Measurements from ENCODE around the gene CSF1. TPM values are rescaled to one million over a fixed set of nuclear protein-coding genes. Genes with fewer than 3 reads are reported as not detected.
"Not testable (repeated sequence)": the region's sequence is repeated elsewhere in the genome, so short reads cannot be mapped to it uniquely, and the experiment has no call there.

CSF1 gene
- total RNA-seq, 1 donor from 2014 or later = 26.1 TPM

DNA sequence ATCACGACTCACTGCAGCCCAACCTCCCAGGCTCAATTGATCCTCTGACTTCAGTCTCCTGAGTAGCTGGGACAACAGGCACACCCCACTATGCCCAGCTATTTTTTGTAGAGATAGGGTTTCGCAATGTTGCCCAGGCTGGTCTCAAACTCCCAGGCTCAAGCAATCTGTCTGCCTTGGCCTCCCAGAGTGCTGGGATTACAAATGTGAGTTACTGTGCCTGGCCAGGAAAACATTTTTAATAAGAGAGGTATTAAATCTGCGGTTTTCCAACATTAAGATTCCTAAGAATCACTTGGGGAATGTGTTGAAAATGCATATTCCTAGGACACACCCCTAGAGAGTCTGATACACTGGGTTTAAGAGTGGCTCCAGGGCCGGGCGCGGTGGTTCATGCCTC is 8.7 kb downstream of the CSF1 start:
- no peak for DNase-seq (ENCODE audit: low spot score)

DNA sequence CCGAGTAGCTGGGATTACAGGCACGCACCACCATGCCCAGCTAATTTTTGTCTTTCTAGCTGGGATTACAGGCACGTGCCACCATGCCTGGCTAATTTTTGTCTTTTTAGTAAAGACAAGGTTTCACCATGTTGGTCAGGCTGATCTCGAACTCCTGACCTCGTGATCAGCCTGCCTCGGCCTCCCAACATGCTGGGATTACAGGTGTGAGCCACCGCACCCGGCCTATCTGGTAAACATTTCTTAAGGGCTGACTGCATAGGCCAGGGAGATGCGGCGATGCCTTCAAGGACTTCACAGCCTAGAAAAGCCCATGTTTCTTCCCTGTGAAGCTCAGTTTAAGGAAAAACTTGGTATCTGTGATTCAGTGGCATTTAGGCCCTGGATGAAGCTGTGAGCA is 9.7 kb downstream of the CSF1 start:
- DNase-seq (ENCODE audit: low spot score) = not testable (repeated sequence)

DNA sequence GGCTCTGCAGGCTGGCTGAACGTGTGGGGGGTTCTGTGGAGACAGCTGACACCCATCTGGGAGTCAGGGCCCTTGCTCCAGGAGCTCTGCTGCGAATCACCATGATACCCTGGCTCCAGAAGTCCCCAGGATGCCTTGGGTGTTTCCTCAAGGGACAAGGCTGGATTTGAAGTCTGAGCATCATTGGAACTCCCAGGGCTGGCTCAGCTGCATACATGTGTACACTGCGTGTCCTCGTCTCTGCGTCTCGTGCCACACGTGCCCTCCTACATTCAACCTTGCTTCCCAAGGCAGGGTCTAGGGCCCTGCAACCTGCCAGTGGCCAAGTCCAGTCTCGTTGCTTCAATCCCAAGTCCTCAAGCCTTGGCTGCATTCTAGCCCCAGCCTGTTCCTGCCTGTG is 11.7 kb downstream of the CSF1 start:
- no peak for DNase-seq (ENCODE audit: low spot score)

DNA sequence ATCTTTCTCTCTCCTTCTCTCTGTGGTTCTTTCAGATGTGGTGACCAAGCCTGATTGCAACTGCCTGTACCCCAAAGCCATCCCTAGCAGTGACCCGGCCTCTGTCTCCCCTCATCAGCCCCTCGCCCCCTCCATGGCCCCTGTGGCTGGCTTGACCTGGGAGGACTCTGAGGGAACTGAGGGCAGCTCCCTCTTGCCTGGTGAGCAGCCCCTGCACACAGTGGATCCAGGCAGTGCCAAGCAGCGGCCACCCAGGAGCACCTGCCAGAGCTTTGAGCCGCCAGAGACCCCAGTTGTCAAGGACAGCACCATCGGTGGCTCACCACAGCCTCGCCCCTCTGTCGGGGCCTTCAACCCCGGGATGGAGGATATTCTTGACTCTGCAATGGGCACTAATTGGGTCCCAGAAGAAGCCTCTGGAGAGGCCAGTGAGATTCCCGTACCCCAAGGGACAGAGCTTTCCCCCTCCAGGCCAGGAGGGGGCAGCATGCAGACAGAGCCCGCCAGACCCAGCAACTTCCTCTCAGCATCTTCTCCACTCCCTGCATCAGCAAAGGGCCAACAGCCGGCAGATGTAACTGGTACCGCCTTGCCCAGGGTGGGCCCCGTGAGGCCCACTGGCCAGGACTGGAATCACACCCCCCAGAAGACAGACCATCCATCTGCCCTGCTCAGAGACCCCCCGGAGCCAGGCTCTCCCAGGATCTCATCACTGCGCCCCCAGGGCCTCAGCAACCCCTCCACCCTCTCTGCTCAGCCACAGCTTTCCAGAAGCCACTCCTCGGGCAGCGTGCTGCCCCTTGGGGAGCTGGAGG is 12.7 kb downstream of the CSF1 start:
- DNase-seq (ENCODE audit: low spot score) = no peak

DNA sequence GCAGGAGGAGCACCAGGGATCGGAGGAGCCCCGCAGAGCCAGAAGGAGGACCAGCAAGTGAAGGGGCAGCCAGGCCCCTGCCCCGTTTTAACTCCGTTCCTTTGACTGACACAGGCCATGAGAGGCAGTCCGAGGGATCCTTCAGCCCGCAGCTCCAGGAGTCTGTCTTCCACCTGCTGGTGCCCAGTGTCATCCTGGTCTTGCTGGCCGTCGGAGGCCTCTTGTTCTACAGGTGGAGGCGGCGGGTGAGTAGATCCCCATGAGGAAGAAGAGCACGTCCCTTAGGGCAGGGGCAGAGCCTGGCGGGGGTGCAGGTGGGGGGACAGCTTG is 13.3 kb downstream of the CSF1 start:
- no peak for DNase-seq (ENCODE audit: low spot score)

DNA sequence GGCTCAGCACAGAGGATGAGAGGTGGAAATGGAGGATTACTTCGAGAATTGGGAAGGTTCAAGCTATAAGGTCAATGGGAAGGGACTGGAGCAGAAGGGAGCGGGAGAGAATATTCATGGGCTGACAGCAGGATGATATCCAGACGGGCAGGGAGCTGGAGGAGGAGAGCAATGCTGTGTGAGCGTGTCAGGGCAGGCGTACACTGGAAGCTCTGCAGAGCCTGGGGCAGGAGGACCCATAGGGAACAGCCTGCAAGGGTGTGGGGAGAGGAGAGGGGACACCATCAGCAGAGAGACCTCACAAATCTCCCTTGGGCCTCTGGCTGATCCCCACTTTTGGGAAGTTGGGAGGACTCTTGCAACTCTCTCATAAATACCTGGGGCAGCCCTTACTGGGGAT is 13.7 kb downstream of the CSF1 start:
- no peak for DNase-seq (ENCODE audit: low spot score)

DNA sequence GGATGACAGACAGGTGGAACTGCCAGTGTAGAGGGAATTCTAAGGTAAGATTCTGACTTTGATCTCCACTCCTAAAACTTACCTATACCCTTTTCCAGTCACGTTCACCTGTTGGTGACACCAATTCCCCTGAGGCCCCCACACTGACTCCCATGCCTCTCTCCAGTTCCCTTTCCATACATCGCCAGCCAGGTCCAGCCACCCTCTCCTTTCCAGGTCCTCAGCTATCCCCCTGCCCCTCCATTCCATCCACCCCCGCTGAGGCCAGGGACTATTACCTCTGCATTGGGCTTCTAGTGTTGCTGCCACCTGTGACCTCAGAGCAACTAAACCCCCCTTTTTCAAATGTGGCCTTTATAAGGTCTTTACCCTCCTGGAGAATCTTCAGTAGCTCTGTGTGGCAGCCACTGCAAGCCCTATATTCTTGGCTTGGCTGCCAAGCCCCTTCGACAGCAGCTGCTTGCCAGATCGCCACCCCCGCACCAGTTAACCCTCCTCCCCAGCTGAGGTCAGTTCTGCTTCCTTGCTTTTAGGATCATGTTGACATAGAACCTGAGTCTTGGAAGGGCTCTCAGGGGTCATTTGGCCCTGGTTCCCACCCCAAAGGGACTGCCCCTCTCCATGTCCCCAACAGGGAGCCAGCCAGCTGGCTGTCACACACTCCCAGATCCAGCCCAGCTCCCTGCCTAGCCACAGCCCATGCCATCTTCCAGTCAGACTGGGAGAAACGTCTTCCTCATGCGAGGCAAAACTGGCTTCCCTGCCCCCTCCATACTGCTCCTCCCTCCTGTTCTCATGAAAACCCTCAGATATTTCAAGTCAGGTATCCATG is 14.7 kb downstream of the CSF1 start:
- no peak for DNase-seq (ENCODE audit: low spot score)

DNA sequence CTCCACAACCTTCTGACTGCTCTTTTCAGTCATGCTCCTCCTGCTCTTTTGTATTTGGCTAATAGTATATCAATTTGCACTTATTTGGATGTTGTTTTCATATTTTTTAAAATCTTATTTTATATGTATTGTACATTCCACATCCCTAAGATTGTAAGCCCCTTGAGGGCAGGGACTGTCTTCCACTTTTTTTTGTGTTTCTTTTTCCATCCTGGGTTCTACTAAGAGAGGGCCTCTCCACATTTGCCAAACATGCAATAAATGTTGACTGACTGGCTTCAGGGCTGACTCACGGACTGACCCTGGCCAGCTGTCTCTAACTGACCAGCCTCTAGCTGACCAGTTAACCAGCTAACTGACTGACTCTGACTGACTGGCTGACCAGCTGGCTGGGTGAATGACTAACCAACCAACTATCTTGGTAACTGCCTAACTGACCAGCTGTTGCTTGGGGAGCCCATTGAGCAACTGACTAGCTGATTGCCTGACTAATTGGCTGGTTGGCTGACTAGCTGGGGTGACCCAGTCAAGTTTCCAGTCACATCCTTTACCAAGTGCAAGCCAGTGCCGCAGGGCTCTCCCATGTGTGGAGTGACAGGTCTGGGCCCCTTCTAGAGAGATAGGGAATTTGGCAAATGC is 16.1 kb downstream of the CSF1 start:
- no peak for DNase-seq (ENCODE audit: low spot score)

DNA sequence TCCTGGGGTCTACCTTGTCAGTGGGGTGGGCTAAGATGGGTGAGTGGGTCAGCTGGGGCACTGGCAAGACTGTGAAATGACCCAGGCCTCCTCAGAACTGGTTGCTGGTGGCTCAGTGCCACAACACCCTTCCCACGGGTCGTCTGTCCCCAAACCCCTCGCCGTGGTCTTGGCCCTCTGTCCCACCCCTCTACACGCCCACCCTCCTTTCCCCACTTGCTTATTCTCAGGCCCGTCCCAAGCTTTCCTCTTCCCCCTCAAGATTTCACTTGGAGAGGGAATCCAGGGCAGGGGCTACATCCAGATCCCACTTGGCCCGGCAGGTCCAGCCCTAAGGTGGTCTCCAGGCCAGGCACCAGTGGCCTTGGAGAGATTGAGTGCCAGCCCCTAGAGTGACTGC is 16.7 kb downstream of the CSF1 start:
- DNase-seq (ENCODE audit: low spot score) = no peak

DNA sequence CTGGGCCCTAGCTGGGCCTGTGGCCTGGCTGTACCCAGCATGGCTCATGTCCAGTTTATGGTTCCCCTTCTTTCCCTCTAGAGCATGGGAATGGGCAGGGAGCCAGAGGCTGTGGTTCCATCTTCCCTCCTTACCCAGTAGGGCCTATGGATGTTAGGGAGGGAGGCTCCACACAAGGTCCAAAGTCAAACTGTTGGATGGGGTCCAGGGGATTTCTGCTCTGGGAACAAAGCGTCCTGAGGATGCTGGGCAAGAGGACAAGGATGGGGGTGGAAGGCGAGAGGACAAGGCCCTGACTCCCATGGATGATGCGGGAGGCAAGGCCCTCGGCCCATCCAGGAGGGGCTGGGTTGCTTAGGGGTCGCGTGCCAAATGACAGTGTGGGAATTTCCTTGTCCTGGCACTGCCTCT is 17.3 kb downstream of the CSF1 start:
- DNase-seq (ENCODE audit: low spot score) = peak; percentile 88

DNA sequence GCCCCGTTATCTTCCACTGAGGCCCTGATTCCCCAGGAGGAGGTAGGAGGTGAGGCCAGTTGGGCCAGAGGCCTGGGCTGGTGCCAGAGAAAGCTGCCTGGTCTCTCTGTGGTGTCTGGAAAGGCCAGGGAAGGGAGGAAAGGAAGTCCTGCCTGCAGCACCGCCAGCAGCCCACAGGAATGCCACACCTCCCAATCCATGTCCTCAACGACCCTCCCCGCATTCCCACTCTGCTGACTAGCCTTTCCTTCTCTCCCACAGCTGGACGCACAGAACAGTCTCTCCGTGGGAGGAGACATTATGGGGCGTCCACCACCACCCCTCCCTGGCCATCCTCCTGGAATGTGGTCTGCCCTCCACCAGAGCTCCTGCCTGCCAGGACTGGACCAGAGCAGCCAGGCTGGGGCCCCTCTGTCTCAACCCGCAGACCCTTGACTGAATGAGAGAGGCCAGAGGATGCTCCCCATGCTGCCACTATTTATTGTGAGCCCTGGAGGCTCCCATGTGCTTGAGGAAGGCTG is 18.0 kb downstream of the CSF1 start:
- peak; percentile 77 for DNase-seq (ENCODE audit: low spot score)

DNA sequence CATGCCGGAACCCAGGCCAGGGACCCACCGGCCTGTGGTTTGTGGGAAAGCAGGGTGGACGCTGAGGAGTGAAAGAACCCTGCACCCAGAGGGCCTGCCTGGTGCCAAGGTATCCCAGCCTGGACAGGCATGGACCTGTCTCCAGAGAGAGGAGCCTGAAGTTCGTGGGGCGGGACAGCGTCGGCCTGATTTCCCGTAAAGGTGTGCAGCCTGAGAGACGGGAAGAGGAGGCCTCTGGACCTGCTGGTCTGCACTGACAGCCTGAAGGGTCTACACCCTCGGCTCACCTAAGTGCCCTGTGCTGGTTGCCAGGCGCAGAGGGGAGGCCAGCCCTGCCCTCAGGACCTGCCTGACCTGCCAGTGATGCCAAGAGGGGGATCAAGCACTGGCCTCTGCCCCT is 18.5 kb downstream of the CSF1 start:
- DNase-seq (ENCODE audit: low spot score) = peak; percentile 67

DNA sequence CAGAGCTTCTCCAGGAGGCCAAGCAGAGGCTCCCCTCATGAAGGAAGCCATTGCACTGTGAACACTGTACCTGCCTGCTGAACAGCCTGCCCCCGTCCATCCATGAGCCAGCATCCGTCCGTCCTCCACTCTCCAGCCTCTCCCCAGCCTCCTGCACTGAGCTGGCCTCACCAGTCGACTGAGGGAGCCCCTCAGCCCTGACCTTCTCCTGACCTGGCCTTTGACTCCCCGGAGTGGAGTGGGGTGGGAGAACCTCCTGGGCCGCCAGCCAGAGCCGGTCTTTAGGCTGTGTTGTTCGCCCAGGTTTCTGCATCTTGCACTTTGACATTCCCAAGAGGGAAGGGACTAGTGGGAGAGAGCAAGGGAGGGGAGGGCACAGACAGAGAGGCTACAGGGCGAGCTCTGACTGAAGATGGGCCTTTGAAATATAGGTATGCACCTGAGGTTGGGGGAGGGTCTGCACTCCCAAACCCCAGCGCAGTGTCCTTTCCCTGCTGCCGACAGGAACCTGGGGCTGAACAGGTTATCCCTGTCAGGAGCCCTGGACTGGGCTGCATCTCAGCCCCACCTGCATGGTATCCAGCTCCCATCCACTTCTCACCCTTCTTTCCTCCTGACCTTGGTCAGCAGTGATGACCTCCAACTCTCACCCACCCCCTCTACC is 19.1 kb downstream of the CSF1 start:
- DNase-seq (ENCODE audit: low spot score) = peak; percentile 42

DNA sequence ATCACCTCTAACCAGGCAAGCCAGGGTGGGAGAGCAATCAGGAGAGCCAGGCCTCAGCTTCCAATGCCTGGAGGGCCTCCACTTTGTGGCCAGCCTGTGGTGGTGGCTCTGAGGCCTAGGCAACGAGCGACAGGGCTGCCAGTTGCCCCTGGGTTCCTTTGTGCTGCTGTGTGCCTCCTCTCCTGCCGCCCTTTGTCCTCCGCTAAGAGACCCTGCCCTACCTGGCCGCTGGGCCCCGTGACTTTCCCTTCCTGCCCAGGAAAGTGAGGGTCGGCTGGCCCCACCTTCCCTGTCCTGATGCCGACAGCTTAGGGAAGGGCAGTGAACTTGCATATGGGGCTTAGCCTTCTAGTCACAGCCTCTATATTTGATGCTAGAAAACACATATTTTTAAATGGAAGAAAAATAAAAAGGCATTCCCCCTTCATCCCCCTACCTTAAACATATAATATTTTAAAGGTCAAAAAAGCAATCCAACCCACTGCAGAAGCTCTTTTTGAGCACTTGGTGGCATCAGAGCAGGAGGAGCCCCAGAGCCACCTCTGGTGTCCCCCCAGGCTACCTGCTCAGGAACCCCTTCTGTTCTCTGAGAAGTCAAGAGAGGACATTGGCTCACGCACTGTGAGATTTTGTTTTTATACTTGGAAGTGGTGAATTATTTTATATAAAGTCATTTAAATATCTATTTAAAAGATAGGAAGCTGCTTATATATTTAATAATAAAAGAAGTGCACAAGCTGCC is 19.8 kb downstream of the CSF1 start:
- DNase-seq (ENCODE audit: low spot score) = peak; percentile 38

DNA sequence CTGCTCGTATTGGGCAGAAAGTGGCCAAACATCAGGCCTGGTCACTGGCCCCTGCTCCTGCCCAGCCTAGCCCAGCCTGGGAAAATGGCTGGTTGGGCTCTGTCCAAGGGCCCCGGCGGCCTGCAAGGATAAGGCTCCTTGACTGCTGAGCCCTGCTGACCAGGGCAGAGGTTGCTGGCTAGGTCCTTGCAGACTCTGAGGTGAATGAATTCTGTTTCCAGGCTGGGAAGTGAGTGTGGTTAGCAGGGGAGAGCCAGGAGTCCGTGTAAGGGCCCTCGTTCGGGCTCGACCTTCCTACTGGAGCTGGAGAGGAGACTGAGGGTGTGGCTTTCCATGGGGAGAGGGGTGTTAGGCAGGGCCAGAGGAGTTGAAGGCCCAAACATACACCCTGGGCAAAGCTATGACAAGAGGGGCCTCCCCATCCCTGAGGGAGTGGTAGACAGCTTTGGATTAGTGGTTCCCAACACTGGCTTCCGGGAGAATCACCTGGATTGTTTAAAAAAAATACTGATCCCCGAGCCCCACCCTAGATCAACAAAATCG is 20.6 kb downstream of the CSF1 start:
- DNase-seq (ENCODE audit: low spot score) = peak; percentile 80

DNA sequence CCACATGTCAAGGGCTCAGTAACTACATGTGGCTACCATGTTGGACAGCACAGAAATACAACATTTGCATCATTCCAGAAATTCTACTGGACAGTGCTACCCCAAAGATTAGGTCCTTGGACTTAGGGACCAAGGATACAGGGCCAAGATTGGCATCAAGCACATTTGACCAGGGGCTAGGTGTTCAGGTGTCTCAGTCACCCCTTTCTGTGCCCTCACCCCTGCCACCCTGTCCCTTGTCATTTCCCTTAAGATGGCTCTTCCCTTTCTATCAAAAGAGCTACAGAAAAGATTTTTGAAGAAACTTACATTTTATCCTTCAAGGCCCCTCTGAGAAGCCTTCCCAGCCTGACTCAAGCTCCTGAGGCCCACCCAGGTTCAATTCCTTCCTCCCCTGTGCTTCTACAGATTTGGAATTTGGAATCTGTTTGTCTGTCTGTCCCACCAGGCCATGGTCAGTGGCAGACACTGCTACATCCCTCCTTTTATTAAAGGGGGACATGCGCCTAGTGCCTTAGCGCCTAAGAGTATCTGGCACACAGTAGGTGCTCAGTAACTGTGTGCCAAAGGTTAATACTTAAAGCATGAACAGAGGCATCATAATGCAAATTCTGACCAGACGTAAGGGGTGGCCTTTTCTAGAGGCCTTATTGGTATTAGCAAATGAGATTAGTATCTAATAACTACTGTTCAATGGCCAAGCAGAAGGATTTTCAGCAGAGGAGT is 21.4 kb downstream of the CSF1 start:
- DNase-seq (ENCODE audit: low spot score) = no peak

DNA sequence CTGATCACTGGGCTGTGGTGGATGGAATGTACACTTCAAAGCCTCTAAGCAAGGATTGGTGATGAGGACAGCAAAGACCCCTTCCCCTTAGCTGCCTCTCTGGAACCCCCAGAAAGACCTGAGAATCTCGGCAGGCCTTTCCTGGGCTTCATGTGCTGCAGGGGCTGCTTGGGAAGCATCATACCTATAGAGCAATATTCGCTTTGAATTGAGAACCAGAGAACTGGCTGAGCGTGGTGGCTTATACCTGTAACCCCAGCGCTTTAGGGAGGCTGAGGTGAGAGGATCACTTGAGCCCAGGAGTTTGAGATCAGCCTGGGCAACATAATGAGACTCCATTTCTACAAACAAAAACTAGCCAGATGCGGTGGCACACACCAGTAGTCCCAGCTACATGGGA is 22.0 kb downstream of the CSF1 start:
- no peak for DNase-seq (ENCODE audit: low spot score)

DNA sequence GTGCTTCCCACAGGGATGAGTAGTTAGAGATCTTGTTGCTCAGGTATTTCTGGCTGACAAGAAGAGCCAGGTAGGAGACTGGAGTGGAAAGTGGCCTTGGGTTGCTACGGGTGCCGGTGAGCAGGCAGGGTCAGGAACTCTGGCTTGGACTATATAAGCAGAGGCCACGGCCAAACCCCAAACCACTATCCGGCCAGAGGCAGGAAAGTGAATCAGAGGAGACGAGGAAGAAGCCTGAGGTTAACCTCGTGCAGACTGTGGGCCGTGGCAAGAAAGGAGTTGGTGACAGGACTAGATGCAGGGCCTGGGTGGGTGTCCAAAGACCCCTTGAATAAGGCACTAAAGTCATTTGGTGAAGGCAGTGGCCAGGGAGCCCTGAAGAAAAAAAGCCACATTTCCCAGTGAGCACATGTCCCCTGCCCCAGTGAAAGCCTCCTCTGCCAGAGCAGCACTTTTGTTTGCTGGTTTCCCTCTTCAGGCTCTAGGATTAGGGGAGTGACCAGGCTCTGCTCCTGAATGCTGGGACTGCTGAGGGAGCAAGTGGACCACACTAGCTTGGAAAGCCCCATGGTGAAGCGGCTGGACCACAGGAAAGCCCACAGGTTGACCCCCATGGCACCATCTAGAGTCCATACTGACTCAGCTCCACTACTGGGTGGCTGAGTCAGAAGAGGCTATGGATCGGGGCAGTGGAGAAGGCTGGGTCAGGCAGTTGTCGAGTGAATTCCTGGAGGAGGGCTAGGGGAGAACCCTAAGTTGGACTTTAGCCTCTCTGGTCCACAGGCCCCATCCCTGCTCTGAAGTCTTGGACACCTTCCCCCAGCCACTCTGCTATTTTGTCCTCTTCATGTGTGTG is 23.4 kb downstream of the CSF1 start:
- no peak for DNase-seq (ENCODE audit: low spot score)

DNA sequence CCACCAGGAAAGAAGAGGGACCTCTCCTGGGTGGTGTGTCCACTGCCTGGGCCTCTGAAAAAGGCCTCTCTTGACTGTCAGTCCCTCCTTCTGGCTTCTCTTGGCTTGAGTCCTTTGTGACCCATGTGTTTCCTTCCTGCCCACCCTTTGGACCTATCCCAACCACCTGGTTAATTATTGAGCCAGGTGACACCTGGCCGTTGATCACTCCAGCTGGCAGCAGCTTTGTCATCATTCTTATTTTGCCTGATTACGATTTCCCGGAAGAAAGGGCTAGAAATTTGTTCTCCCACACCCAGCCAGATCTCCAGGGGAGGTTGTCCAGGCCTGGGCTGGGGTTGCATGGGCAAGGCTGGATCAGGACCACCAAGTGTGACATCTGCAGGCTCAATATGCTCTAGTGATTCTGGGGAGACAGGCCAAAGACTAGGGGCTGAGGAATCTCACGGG is 24.8 kb downstream of the CSF1 start:
- DNase-seq (ENCODE audit: low spot score) = no peak

All from ureter (tissue), 1 donor.